HepG2 (cell line): ENCODE data around the gene TMUB1.
A peak's percentile ranks its signal among the peaks of the same experiment; 100 is the strongest.

Source experiments
- BHLHE40 ChIP-seq: IDR thresholded peaks from 2 replicates; pipeline ENCODE4 v1.6.1; 2011; ENCODE audit warnings: low read length, improper control_type of control experiment
- CBX5 ChIP-seq: sonication (generic); formaldehyde crosslinking; IDR thresholded peaks from 2 replicates; pipeline ENCODE4 v1.4.0; 2020; ENCODE audit warnings: missing genetic modification reagents, borderline replicate concordance
- CREB1 ChIP-seq, 2 experiments: fragments of 450-650 bp in 1 of 2; IDR thresholded peaks; 2 replicates each; pipeline ENCODE4 v1.6.1; 2016 to 2017; ENCODE audit warnings: control low read depth in 1 of 2, mild to moderate bottlenecking in 1 of 2, missing compliant biosample characterization in 1 of 2, missing genetic modification characterization in 1 of 2
- CTCF ChIP-seq: sonication (generic); formaldehyde crosslinking; IDR thresholded peaks from 2 replicates; pipeline ENCODE4 v1.5.0; 2020; ENCODE audit warnings: mild to moderate bottlenecking, missing genetic modification reagents, moderate library complexity
- HDAC2 ChIP-seq: sonication (generic); formaldehyde crosslinking; IDR thresholded peaks from 2 replicates; pipeline ENCODE4 v1.4.0; 2020; ENCODE audit warnings: missing genetic modification reagents
- HNF4G ChIP-seq, 2 experiments: sonication (generic) in 1 of 2; formaldehyde crosslinking in 1 of 2; IDR thresholded peaks; 2 replicates each; pipeline versions ENCODE4 v1.4.0 to v1.6.1; 2011 to 2020; ENCODE audit warnings: borderline replicate concordance in 2 of 2, low read depth in 2 of 2, mild to moderate bottlenecking in 2 of 2, low read length in 1 of 2, missing genetic modification reagents in 1 of 2, moderate library complexity in 1 of 2
- JUND ChIP-seq: sonication (generic); formaldehyde crosslinking; IDR thresholded peaks from 2 replicates; pipeline ENCODE4 v1.8.0; 2022; ENCODE audit warnings: mild to moderate bottlenecking, missing genetic modification reagents
- POLR2AphosphoS5 ChIP-seq: IDR thresholded peaks from 2 replicates; pipeline ENCODE4 v1.6.1; 2012; ENCODE audit warnings: low read depth, low read length
- SMC3 ChIP-seq: IDR thresholded peaks from 2 replicates; pipeline ENCODE4 v1.6.1; 2011; ENCODE audit warnings: low read length, improper control_type of control experiment
- TAF15 ChIP-seq: fragments of 200-400 bp; formaldehyde crosslinking; IDR thresholded peaks from one replicate; pipeline ENCODE4 v1.6.1; 2018; ENCODE audit warnings: mild to moderate bottlenecking, low read depth, low read length; ENCODE audit not compliant: poor library complexity, severe bottlenecking
- TEF ChIP-seq: sonication (generic); formaldehyde crosslinking; IDR thresholded peaks from 2 replicates; pipeline ENCODE4 v1.5.0; 2020; ENCODE audit warnings: missing genetic modification reagents
- ZNF10 ChIP-seq: sonication (generic); formaldehyde crosslinking; IDR thresholded peaks from 2 replicates; pipeline ENCODE4 v1.4.0; 2020; ENCODE audit warnings: mild to moderate bottlenecking, low read depth, missing genetic modification reagents, borderline replicate concordance

DNA sequence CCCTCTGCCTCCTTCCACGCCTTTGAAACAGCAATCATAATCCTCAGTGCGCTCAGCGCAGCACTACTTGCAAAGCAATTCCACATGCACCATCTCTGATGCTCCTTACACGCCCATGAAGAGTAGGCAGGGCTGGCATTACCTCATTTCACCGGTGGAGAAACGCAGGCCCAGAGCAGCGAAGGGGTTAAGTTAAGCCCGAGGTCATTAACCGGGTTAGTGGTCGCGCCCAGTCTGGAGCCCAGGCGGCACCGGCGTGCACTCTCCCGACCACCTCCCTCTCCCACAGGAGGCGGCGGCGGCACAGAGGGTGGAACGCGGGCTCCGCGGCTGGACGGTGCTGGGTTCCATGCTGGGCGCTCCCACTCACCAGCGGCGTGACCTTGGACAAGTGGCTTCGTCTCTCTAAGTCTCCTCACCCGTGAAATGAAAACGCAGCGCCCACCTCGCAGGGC, 3.2 kb downstream of the TMUB1 start:
- no peak for TF ChIP-seq POLR2AphosphoS5
- TF ChIP-seq CBX5 (CRISPR knock-in tag) = no peak
- no peak for TF ChIP-seq HDAC2
- TF ChIP-seq SMC3 = no peak
- no peak for TF ChIP-seq CREB1 (IDR thresholded peaks at IDR 0.05)
- no peak for TF ChIP-seq CREB1 (CRISPR knock-in tag; IDR thresholded peaks at IDR 0.05)
- no peak for TF ChIP-seq TAF15
- no peak for TF ChIP-seq CTCF (CRISPR knock-in tag)
- TF ChIP-seq TEF (CRISPR knock-in tag) = no peak
- TF ChIP-seq HNF4G (IDR thresholded peaks at IDR 0.05; ENCODE audit: borderline replicate concordance, low read depth, low read length) = no peak
- TF ChIP-seq HNF4G (CRISPR knock-in tag; IDR thresholded peaks at IDR 0.05; ENCODE audit: borderline replicate concordance, low read depth) = no peak
- TF ChIP-seq ZNF10 = 0 out of 2 replicates have a peak, but pooled peaks have one; percentile 45
- no peak for TF ChIP-seq BHLHE40
- TF ChIP-seq JUND (CRISPR knock-in tag) = no peak
